ENCODE measurements around the gene VSX2. TPM values are rescaled to one million over a fixed set of nuclear protein-coding genes. Genes with fewer than 3 reads are reported as not detected.

Gene VSX2
- not detected in 2 replicates for total RNA-seq
- long read RNA-seq, result 0 reads

DNA sequence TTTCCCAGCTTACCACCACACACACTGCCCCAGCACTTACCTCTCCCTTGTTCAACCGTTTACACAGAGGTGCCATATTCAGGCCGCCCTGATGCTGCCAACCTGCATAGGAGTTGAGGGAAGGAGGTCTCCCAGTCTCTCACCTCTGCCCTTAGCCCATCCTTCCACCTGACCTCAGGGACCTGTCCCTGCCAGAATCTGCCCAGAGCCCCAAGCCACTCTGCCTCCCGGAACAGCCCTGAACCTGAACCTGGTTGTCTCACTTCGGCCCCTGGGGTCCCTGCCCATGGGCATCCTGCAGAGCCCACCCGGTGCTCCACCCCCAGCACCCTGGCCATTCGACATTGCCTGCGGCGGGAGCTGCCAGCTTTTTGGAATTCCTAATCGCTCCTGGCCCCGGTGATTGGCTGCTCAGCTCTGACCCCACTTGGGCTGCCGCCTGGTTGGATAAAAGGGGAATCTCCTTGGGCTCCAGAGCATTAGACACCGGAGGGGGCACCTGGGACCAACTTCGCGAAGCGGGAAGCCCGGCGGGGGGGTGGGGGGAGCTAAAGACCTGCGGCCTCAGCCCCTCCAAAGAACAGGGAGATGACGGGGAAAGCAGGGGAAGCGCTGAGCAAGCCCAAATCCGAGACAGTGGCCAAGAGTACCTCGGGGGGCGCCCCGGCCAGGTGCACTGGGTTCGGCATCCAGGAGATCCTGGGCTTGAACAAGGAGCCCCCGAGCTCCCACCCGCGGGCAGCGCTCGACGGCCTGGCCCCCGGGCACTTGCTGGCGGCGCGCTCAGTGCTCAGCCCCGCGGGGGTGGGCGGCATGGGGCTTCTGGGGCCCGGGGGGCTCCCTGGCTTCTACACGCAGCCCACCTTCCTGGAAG lies at the start of gene VSX2:
Gene VSX2 (plus strand): TSS at position 476 of the 874 bp plus-strand sequence. CDS start 113 bp downstream, at position 589.
- Mint-ChIP-seq H3K4me3 (ENCODE audit: low read depth) (no peak within 1 kb of the TSS), H3K27ac (no peak within 1 kb of the TSS)
- DNase-seq (ENCODE audit: low spot score, unreplicated experiment), result no peak

DNA sequence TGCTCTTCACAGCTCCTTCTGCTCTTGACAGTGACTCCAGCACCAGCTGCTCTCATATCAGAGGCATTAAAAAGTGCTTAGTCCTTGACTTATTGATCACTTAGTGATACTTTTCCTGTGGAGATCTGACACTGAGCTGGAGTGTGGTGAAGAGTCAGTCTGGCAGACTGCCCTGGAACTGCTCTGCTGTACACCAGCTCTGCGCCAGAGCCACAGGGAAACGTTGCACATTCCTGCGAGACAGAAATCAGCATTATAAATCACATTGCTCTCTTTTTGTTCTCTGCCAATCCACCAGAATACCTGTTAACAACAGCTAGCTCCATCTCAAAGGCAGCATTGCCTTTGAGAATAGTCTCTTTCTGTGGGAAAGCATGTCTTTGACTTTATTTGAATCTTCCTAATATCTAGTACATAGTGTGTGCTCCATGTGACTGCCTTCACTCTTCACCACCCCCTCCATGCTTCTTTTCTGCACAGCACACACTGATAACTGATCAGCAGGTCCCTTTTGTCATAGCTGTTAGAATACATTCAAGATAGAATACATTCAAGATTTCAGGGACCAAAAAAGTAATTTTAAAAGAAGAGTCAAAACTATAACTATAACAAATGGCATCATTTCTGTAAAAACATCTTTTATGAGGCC lies 48.2 kb upstream of the VSX2 start:
- DNase-seq (ENCODE audit: low spot score, unreplicated experiment), result no peak
- H3K27me3 Mint-ChIP-seq, result no peaks in the 10 kb centered on the region
- TF ChIP-seq, protein P1, sequence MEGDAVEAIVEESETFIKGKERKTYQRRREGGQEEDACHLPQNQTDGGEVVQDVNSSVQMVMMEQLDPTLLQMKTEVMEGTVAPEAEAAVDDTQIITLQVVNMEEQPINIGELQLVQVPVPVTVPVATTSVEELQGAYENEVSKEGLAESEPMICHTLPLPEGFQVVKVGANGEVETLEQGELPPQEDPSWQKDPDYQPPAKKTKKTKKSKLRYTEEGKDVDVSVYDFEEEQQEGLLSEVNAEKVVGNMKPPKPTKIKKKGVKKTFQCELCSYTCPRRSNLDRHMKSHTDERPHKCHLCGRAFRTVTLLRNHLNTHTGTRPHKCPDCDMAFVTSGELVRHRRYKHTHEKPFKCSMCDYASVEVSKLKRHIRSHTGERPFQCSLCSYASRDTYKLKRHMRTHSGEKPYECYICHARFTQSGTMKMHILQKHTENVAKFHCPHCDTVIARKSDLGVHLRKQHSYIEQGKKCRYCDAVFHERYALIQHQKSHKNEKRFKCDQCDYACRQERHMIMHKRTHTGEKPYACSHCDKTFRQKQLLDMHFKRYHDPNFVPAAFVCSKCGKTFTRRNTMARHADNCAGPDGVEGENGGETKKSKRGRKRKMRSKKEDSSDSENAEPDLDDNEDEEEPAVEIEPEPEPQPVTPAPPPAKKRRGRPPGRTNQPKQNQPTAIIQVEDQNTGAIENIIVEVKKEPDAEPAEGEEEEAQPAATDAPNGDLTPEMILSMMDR (IDR thresholded peaks at IDR 0.05; ENCODE audit: unreplicated experiment), result no peak
- no peaks in the 10 kb centered on the region for H3K9me3 Mint-ChIP-seq (ENCODE audit: low read depth)
- H3K4me3 Mint-ChIP-seq (ENCODE audit: low read depth), result no peak overlapping the region
- H3K27ac Mint-ChIP-seq, result peak overlapping the region; percentile 18
- peaks cover 10% of the 10 kb centered on the region for H3K4me1 Mint-ChIP-seq (ENCODE audit: low read depth)
- peaks cover 2% of the 10 kb centered on the region for H3K36me3 Mint-ChIP-seq (ENCODE audit: insufficient read depth)

More for the DNA sequence above, at the start of gene VSX2:
- Mint-ChIP-seq H3K4me1 (ENCODE audit: low read depth) (peaks cover 6% of the 10 kb centered on the region), H3K36me3 (ENCODE audit: insufficient read depth) (no peaks in the 10 kb centered on the region), H3K9me3 (ENCODE audit: low read depth) (no peaks in the 10 kb centered on the region), H3K27me3 (peaks cover 86% of the 10 kb centered on the region)
- TF ChIP-seq, protein P1 (IDR thresholded peaks at IDR 0.05; ENCODE audit: unreplicated experiment), result no peak

DNA sequence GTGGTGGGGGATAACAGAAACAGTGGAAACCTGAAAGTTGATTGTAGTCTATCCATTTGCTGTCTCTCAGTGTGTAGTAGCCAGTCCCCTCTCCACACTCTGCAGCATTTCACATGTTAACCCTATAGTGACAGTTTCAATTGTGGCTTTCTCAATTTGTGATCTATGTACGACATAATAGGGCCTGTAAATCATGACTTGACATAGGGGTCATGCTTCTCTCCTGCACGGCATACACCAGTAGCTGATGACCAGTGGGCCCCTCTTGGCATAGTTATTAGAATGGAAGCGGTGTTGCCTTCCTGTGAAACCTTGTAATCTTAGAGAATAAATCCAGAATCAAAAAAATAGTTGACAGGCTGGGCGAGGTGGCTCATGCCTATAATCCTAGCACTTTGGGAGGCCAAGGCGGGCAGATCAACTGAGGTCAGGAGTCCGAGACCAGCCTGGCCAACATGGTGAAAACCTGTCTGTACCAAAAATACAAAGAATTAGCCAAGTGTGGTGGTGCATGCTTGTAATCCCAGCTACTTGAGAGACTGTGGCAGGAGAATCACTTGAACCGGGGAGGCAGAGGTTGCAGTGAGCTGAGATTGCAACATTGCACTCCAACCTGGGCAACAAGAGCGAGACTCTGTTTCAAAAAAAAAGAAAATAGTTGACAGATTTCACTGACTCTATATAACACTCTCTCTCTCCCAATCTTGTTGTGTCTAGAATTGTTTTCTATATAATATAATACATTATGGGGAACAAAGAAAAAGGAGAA lies 44.6 kb upstream of the VSX2 start:
- H3K4me3 Mint-ChIP-seq (ENCODE audit: low read depth), result no peak overlapping the region
- no peak for DNase-seq (ENCODE audit: low spot score, unreplicated experiment)
- TF ChIP-seq, protein P1 (IDR thresholded peaks at IDR 0.05; ENCODE audit: unreplicated experiment), result no peak
- no peaks in the 10 kb centered on the region for H3K9me3 Mint-ChIP-seq (ENCODE audit: low read depth)
- H3K4me1 Mint-ChIP-seq (ENCODE audit: low read depth), result peaks cover 13% of the 10 kb centered on the region
- H3K27me3 Mint-ChIP-seq, result no peaks in the 10 kb centered on the region
- no peak overlapping the region for H3K27ac Mint-ChIP-seq
- H3K36me3 Mint-ChIP-seq (ENCODE audit: insufficient read depth), result peaks cover 3% of the 10 kb centered on the region

DNA sequence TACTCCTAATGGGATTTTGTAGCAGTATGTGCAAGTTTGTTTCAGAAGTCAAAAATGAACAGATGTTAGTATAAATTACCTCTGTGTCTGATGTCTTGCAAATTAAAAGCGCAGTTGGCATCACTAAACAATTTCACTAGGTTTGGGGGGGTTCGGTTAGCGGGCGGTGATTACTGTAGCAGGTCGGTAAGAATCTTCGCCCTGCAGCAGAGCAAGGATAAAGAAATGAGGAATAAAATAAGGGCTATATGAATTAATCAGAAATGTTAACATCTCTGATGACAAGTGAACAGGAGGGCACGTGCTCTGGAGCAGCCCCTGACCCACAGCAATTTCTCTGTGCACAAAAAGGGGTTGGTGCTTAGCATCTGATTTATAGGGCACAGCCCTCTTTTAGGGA lies 43.6 kb upstream of the VSX2 start:
- TF ChIP-seq, protein P1 (IDR thresholded peaks at IDR 0.05; ENCODE audit: unreplicated experiment), result no peak
- Mint-ChIP-seq H3K27me3 (no peaks in the 10 kb centered on the region), H3K36me3 (ENCODE audit: insufficient read depth) (peaks cover 7% of the 10 kb centered on the region), H3K9me3 (ENCODE audit: low read depth) (no peaks in the 10 kb centered on the region), H3K4me3 (ENCODE audit: low read depth) (no peak overlapping the region), H3K27ac (no peak overlapping the region), H3K4me1 (ENCODE audit: low read depth) (peaks cover 13% of the 10 kb centered on the region)
- DNase-seq (ENCODE audit: low spot score, unreplicated experiment), result no peak

Measured in progenitor cell of endocrine pancreas (in vitro differentiated cells).